LNCaP clone FGC (cell line): Measurements from ENCODE around the gene IDH3A.

Source experiments
- DNase-seq: peaks from one replicate; pipeline ENCODE4 v3.0.0-alpha.2; 2011; ENCODE audit warnings: low read depth
- H3K4me3 ChIP-seq: 2 replicates; pipeline ENCODE4 v1.5.1; 2011; ENCODE audit warnings: mild to moderate bottlenecking, low read depth, low read length, control low read depth
- CTCF ChIP-seq: IDR thresholded peaks from 2 replicates; pipeline ENCODE4 v1.5.1; 2012; ENCODE audit warnings: mild to moderate bottlenecking; ENCODE audit not compliant: control insufficient read depth, insufficient read depth; ENCODE audit errors: extremely low read depth

IDH3A gene

GRCh38 chr15:78167227-78167888 is 18.2 kb downstream of the IDH3A start:
- no peak for DNase-seq
- no peak overlapping the region for H3K4me3 ChIP-seq
- no peak for TF ChIP-seq CTCF

- no peak for DNase-seq
- no peak overlapping the region for H3K4me3 ChIP-seq
- no peak for TF ChIP-seq CTCF
These were observed 19.4 kb downstream of the IDH3A start for GRCh38 chr15:78168608-78169007.

GRCh38 chr15:78170848-78171773 is 21.9 kb downstream of the IDH3A start:
- TF ChIP-seq CTCF = no peak
- no peak overlapping the region for H3K4me3 ChIP-seq
- no peak for DNase-seq

- no peak overlapping the region for H3K4me3 ChIP-seq
- no peak for DNase-seq
- no peak for TF ChIP-seq CTCF
These were observed 22.8 kb downstream of the IDH3A start for GRCh38 chr15:78171864-78172472.

- no peak for TF ChIP-seq CTCF
- DNase-seq = no peak
- H3K4me3 ChIP-seq = no peak overlapping the region
These were observed 25.2 kb downstream of the IDH3A start for GRCh38 chr15:78174401-78174800.

- no peak overlapping the region for H3K4me3 ChIP-seq
- TF ChIP-seq CTCF = no peak
- DNase-seq = no peak
These were observed 26.2 kb downstream of the IDH3A start for GRCh38 chr15:78175330-78175729.
